Motor neuron (in vitro differentiated cells): Measurements from ENCODE around the gene ARHGAP1. TPM values are rescaled to one million over a fixed set of nuclear protein-coding genes. Genes with fewer than 3 reads are reported as not detected.

Source experiments
- ATAC-seq, 8 experiments: fragments of 200-7000 bp; cut with Tn5 transposase; replicated peaks in 6 of 8; 2 replicates each; pipeline ENCODE4 v1.8.0; 2021; ENCODE audit warnings: mild to moderate bottlenecking in 8 of 8, moderate library complexity in 8 of 8
- H3K27ac ChIP-seq, 2 donors: fragments of 250-450 bp; sonication (Bioruptor Pico); 2 replicates each; pipeline ENCODE4 v1.9.0; 2021; ENCODE audit warnings: antibody characterized with exemption in 2 of 2, mild to moderate bottlenecking in 2 of 2, moderate library complexity in 1 of 2
- H3K4me1 ChIP-seq, 2 donors: fragments of 250-450 bp; sonication (Bioruptor Pico); replicated peaks in 1 of 2; 2 replicates each; pipeline ENCODE4 v1.6.1; 2021; ENCODE audit warnings: antibody characterized with exemption in 2 of 2, mild to moderate bottlenecking in 2 of 2, moderate library complexity in 1 of 2
- H3K4me3 ChIP-seq, 5 donors: fragments of 250-450 bp; sonication (Bioruptor Pico); 2 replicates each; pipeline ENCODE4 v1.9.0; 2021; ENCODE audit warnings: antibody characterized with exemption in 5 of 5, mild to moderate bottlenecking in 5 of 5, moderate library complexity in 4 of 5
- WGBS, 10 experiments: fragments of 450-650 bp; shearing (Covaris generic); methylation state at CpG; one replicate each; pipeline ENCODE4 v1.0.0; 2022; 5-methylcytosine and 5-hydroxymethylcytosine counted together
- in situ Hi-C, 9 experiments: fragments of 400-800 bp; cut with MboI; loops; one replicate each; pipeline ENCODE4 v1.15.0; 2021; ENCODE audit warnings: low sequenced_read_pairs in 9 of 9, low pct_unique_long_range_greater_than_20kb in 2 of 9; ENCODE audit not compliant: unreplicated experiment in 9 of 9
- total RNA-seq, 8 experiments: library from RNA; unstranded; fragments of 300-600 nt; gene quantifications; 2 replicates each; pipeline versions ENCODE4 v1.2.3 to v1.2.4, GENCODE V29; 2022

ARHGAP1 gene
- total RNA-seq, 8 experiments from 2014 or later = 15.1 to 48.9 (median 29.9) TPM

- Histone ChIP-seq H3K4me3 (no peak overlapping the region), H3K4me1 (peaks cover 15 to 24% of the 10 kb centered on the region in 2 donors), H3K27ac (no peak overlapping the region)
- WGBS, 10 experiments = 36 to 60% methylated on average over 1 to 2 of the region's 3 CpGs; no CpG with 5 or more reads in 8 of the 10 experiments
- ATAC-seq = peak in 1 of 8 experiments; percentile 51
- in situ Hi-C loops = no loop called here
Measured at GRCh38 chr11:46697303-46697702, 3.1 kb downstream of the ARHGAP1 start.

DNA sequence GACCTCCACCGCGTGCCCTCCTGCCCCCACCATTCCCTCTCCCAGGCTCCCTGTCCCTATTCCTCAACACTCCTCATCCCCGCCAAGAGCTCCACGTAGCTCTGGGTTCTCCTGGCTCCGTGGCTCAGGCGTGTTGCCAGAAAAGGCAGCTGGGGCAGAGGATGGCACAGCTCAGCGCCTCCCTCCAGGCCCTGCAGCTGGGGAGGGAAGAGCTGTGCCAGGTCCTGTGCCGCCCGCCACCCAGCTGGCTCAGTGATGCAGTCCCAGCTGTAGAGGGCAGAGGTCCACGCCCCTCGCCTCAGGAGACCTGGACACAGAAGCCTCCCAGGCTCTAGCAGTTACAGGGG is 4.2 kb downstream of the ARHGAP1 start:
- ATAC-seq = no peak
- H3K27ac ChIP-seq = no peak overlapping the region
- H3K4me1 ChIP-seq = peaks cover 11 to 16% of the 10 kb centered on the region in 2 donors
- 80 to 98% (median 80%) methylated on average over 1 to 8 of the region's 11 CpGs; no CpG with 5 or more reads in 7 of the 10 experiments for WGBS, 10 experiments
- in situ Hi-C loops = no loop called here
- no peak overlapping the region for H3K4me3 ChIP-seq

DNA sequence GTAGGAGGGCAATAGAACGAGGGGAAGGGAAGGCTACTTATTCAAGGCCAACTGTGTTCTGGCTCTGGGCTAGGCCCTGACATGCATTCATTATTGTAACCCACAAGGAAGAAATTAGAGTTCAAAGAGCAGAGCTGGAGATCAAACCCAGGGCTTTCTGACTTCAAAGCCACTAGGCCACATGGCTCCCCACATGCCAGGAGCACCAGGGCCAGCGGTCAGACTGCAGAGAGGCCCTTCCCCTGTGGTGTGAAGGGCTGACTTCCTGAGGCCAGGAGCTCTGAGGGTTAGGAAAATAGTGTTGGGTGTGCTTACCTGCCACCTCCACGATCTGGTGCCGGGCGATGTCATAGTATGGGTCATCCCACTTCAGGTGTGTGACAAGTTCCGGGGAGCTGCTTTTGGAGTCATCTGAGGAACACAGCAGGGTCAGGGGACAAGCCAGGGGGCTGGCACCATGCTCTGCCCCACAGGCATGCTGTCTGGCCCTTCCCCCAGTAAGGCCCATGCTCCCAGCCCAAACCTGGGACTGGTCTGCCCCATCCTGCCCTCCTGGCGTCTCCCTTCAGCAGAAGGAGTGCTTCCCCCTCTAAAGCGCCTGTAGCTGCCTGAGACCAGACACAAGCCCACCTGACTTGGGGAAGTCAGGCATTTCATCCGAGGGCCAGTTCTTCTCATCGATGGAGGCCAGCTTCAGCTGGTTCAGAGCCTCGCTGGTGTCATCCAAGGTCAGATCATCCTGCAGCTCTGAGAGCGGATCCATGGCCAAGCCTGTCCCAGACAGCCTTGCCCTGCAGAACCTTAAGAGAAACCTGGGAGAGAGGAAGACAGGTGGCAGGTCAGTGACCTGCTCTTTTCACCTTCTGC is 4.8 kb downstream of the ARHGAP1 start:
- WGBS, 10 experiments = 70 to 100% (median 82%) methylated on average over 2 to 4 of the region's 12 CpGs; no CpG with 5 or more reads in 7 of the 10 experiments
- H3K4me1 ChIP-seq = peaks cover 11 to 16% of the 10 kb centered on the region in 2 donors
- no peak for ATAC-seq
- H3K4me3 ChIP-seq = no peak overlapping the region
- H3K27ac ChIP-seq = no peak overlapping the region
- in situ Hi-C loops = no loop called here

- 67 to 92% (median 83%) methylated on average over 1 to 2 of the region's 7 CpGs; no CpG with 5 or more reads in 7 of the 10 experiments for WGBS, 10 experiments
- no peak for ATAC-seq
- H3K4me1 ChIP-seq = peaks cover 9 to 15% of the 10 kb centered on the region in 2 donors
- H3K4me3 ChIP-seq = no peak overlapping the region
- no peak overlapping the region for H3K27ac ChIP-seq
- in situ Hi-C loops = no loop called here
Measured at GRCh38 chr11:46694607-46695006, 5.8 kb downstream of the ARHGAP1 start.

DNA sequence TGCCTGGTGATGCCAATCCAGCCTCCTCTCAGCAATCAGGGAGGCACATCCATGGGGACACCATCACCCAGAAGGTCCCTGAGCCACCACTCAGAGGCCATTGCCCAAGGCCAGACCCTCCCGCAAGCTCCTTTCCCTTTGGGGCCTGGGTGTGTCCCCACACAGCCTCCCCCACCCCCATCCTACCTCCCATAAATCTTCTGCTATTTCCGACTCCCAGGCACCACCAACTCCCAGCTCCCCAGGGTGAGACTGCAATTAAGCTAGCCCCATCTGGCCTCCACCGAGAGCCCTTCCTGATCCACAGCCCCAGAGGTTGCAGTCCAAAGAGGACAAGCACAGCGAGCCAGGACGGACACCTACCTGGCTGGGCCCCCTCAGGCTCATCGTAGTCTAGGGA is 6.3 kb downstream of the ARHGAP1 start:
- Histone ChIP-seq H3K27ac (no peak overlapping the region), H3K4me1 (peaks cover 4 to 10% of the 10 kb centered on the region in 2 donors), H3K4me3 (no peak overlapping the region)
- WGBS, 10 experiments = no CpG with 5 or more reads among the region's 6 CpGs
- in situ Hi-C loops = no loop called here
- peak in 2 of 8 experiments; percentile 6 to 50 for ATAC-seq

DNA sequence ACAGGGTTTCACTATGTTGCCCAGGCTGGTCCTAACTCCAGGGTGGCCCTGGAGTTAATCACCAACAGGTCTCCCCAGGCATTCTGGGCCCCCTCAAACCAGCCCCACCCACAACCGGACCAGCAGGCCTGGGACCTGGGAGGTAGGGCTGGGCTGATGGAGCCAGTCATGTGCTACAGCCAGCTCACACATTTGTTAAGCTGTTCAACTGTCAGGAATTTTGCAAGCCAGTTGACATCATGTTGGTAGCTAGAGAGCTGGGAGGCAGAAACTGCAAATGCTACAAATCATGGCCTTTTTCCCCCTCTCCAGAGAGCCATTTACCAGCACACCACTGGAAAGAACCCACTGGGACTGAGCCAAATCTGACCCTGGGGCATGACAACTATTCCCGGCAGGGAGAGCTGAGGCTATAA is 6.8 kb downstream of the ARHGAP1 start:
- Histone ChIP-seq H3K4me3 (no peak overlapping the region), H3K4me1 (peaks cover 0 to 10% of the 10 kb centered on the region in 2 donors), H3K27ac (no peak overlapping the region)
- in situ Hi-C loops = no loop called here
- peak in 5 of 8 experiments; percentile 15 to 92 (median 68) for ATAC-seq
- WGBS, 10 experiments = no CpG with 5 or more reads among the region's 2 CpGs

DNA sequence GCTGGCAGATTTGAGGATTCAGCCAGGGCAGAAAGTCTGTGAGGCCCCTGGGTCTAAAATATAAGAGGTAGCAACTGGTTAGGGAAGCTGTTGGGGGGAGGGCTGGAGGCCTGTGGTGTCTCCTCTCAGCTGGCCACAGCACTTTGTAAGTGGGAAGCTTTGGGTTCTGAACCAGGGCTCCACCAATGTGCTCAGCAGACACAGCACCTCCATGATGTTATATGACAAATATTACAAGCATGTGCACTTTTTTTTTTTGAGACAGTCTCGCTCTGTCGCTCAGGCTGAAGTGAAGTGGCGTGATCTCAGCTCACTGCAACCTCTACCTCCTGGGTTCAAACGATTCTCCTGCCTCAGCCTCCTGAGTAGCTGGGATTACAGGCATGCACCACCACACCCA is 8.0 kb downstream of the ARHGAP1 start:
- no peak overlapping the region for H3K4me3 ChIP-seq
- WGBS, 10 experiments = 50 to 95% (median 92%) methylated on average over 2 to 4 of the region's 4 CpGs; no CpG with 5 or more reads in 6 of the 10 experiments
- H3K27ac ChIP-seq = no peak overlapping the region
- in situ Hi-C loops = no loop called here
- no peak for ATAC-seq
- peaks cover 0 to 2% of the 10 kb centered on the region in 2 donors for H3K4me1 ChIP-seq

- Histone ChIP-seq H3K4me3 (no peak overlapping the region), H3K27ac (no peak overlapping the region), H3K4me1 (no peaks in the 10 kb centered on the region)
- in situ Hi-C loops = no loop called here
- no peak for ATAC-seq
- 91% methylated on average over 1 of the region's 1 CpG; no CpG with 5 or more reads in 9 of the 10 experiments for WGBS, 10 experiments
Measured at GRCh38 chr11:46690702-46691101, 9.7 kb downstream of the ARHGAP1 start.

DNA sequence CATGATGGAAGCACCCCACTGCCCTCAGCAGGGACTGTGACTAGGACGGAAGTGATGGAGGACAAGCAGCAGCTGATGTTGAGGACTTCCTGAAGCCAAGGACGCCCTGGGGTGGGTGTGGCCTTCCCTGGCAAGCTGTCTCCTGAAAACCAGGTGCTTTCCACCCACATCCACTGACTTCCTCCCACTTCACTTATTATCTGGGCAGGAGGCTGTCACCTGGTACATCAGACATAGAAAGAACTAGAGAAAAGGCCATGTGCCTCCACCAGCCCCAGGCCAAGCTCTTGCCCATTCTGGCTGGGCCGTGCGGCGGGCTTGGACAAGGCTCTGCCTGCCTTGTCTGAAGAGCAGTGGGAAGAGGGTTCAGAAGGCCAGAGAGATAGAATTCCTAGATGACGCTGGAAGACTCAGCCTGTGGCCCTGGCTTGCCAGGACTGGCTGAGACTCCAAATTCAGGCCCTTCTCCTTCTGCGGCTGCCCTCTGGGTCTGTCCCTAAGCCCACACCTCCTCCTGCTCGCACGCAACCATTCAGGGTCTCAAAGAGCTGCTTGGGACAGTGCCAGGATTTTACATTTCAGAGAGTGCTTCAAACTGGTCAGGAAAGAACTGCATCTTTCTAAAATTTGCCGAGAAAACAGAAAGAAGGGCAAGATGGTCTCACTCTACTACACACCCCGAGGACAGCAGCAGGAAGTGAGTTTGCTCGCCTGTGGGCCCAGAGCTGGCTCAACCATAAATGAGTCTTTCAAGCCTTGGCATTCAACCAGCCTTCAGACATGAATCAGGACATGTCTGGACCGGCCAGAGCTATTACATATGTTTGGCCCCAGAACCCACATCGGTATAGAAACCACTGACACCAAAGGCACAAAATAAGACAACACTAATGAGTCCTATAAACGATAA is 13.3 kb downstream of the ARHGAP1 start:
- ATAC-seq = peak in 1 of 8 experiments; percentile 20
- no peak overlapping the region for H3K4me3 ChIP-seq
- in situ Hi-C loops = no loop called here
- no peaks in the 10 kb centered on the region for H3K4me1 ChIP-seq
- no peak overlapping the region for H3K27ac ChIP-seq
- 55 to 100% (median 92%) methylated on average over 2 to 10 of the region's 15 CpGs for WGBS, 10 experiments

- Histone ChIP-seq H3K27ac (no peak overlapping the region), H3K4me1 (no peaks in the 10 kb centered on the region), H3K4me3 (no peak overlapping the region)
- WGBS, 10 experiments = 41 to 100% (median 89%) methylated on average over 1 to 3 of the region's 3 CpGs; no CpG with 5 or more reads in 1 of the 10 experiments
- peak in 3 of 8 experiments; percentile 55 to 63 (median 59) for ATAC-seq
- in situ Hi-C loops = no loop called here
Measured at GRCh38 chr11:46684367-46684766, 16.1 kb downstream of the ARHGAP1 start.

DNA sequence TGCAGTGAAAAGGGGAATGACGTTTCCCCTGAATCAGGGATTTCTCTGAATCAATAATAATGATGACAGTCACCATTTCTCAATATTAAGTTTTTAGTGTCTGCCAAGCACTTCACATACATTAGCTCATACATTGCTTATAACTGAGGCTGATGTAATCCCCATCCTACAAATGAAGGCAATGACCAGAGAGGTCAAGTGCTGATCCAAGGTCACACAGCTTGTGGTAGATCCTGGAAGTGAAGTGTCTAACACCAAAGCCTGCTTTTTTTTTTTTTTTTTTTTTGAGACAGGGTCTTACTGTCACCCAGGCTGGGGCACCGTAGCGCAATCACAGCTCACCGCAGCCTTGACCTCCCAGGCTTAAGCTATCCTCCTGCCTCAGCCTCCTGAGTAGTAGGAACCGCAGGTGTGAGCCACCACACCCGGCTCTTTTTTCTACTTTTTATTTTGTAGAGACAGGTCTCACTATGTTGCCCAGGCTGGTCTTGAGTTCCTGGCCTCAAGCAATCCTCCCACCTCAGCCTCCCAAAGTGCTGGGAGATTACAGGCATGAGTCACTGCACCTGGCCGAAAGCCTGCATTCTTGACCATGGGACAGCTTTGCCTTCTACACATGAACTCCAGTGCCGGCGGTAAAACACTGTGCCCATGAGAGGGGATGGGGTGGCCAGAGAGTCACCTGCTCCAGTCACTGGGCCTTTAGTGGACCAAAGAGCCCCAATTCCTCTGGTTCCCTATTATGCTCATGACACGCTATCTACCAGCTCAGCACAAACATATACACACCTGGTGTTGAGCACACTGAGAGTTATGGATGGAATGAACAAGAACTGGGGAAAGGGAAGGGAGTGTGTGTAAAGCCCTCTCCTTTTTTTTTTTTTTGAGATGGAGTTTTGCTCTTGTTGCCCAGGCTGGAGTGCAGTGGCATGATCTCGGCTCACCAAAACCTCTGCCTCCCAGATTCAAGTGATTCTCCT is 17.4 kb downstream of the ARHGAP1 start:
- no peak for ATAC-seq
- 75 to 100% (median 90%) methylated on average over 1 to 5 of the region's 11 CpGs; no CpG with 5 or more reads in 1 of the 10 experiments for WGBS, 10 experiments
- H3K27ac ChIP-seq = no peak overlapping the region
- H3K4me1 ChIP-seq = no peaks in the 10 kb centered on the region
- no peak overlapping the region for H3K4me3 ChIP-seq
- in situ Hi-C loops = no loop called here

DNA sequence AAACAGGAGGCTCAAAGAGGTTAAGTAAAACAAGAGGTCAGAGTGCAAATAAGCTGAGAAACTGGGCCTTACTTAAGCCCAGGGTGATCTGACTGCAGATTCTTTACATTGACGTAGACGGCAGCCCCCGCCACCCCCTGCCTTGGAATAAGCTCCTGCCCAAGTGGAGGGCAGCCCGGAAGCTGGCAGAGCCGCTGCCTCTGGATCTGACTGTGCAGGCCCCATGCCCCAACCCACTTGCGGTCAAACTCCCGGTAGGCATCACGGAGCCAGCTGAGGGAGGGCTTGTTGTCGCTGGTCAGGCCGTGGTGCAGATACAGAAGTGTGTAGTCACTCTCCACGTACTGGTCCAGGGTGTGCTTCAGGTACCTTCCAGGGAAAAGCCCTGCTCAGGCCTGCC is 18.6 kb downstream of the ARHGAP1 start:
- Histone ChIP-seq H3K4me3 (no peak overlapping the region), H3K27ac (no peak overlapping the region), H3K4me1 (no peaks in the 10 kb centered on the region)
- in situ Hi-C loops = no loop called here
- no peak for ATAC-seq
- WGBS, 10 experiments = 98 to 100% (median 100%) methylated on average over 1 to 5 of the region's 11 CpGs; no CpG with 5 or more reads in 7 of the 10 experiments
